Upper lobe of left lung (tissue), 4 donors: ENCODE measurements around the gene KRTAP10-2.

Experiments used
- CTCF ChIP-seq, 6 experiments: fragments of 450-650 bp in 4 of 6; fragments of 200-600 bp in 2 of 6; sonication (generic) in 2 of 6; IDR thresholded peaks; one replicate each; pipeline ENCODE4 v1.5.1; 2016 to 2019; ENCODE audit warnings: antibody characterized with exemption in 6 of 6
- POLR2A ChIP-seq, 4 donors: fragments of 450-650 bp; IDR thresholded peaks; one replicate each; pipeline ENCODE4 v1.5.1; 2016 to 2017; ENCODE audit warnings: antibody characterized with exemption in 4 of 4, mild to moderate bottlenecking in 2 of 4
- POLR2AphosphoS5 ChIP-seq, 2 donors: sonication (generic); formaldehyde crosslinking; IDR thresholded peaks; one replicate each; pipeline ENCODE4 v1.5.1; 2017; ENCODE audit warnings: antibody characterized with exemption in 2 of 2

DNA sequence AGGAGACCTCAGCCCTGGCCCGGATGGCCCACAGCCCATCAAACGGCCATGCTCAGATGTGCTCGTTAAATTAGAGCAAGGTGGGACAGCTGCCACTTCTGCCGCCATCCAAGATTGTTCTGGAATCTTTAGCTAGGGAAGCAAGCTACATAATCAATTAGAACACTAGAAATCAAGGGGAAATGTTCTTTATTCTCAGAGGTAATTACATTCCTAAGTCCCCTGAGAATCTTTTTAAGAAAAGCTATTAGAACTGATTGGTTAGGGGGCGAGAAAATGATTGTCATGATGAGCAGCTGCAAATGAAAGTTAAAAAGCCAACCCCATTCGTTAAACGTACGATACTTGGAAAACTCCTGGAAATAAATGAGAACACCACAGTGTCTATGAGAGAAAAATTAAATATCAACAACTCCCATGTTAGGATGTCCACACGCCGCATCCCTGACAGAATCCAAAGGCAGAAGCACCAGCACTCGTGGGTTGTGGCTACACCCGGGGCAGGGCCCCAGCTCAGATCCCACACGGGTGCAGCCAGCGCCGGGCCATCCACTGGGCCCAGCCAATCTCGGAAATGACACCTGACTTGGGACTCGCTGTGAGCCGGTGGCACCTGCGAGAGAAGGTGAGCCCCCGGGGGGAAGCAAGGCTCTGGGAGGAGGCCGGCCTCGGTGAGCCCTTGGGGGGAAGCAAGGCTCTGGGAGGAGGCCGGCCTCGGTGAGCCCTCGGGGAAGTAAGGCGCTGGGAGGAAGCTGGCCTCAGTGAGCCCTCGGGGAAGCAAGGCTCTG, 48.9 kb downstream of the KRTAP10-2 start:
- TF ChIP-seq CTCF (IDR thresholded peaks at IDR 0.05) (no peak), POLR2AphosphoS5 (IDR thresholded peaks at IDR 0.05) (no peak), POLR2A (IDR thresholded peaks at IDR 0.05) (no peak)
